Parathyroid adenoma (tissue), 2 donors: ENCODE results near the gene SULT1C2.

Experiments used
- H2AFZ ChIP-seq: fragments of 300-600 bp; sonication (generic); one replicate; pipeline ENCODE4 v1.7.0; 2017; ENCODE audit warnings: antibody characterized with exemption, mild to moderate bottlenecking
- H3K27ac ChIP-seq: fragments of 300-600 bp; sonication (generic); one replicate; pipeline ENCODE4 v1.7.0; 2017
- H3K27me3 ChIP-seq: fragments of 300-600 bp; sonication (generic); one replicate; pipeline ENCODE4 v1.7.0; 2017; ENCODE audit warnings: low read length; ENCODE audit not compliant: control insufficient read depth, insufficient read depth
- H3K36me3 ChIP-seq: fragments of 300-600 bp; sonication (generic); one replicate; pipeline ENCODE4 v1.7.0; 2017; ENCODE audit warnings: low read length; ENCODE audit not compliant: control insufficient read depth, insufficient read depth
- H3K4me1 ChIP-seq: fragments of 300-600 bp; sonication (generic); one replicate; pipeline ENCODE4 v1.7.0; 2017; ENCODE audit warnings: control low read depth
- H3K4me2 ChIP-seq: fragments of 300-600 bp; sonication (generic); one replicate; pipeline ENCODE4 v1.7.0; 2017; ENCODE audit warnings: low read length
- H3K4me3 ChIP-seq: fragments of 300-600 bp; sonication (generic); one replicate; pipeline ENCODE4 v1.7.0; 2017; ENCODE audit warnings: low read depth, low read length
- H3K79me2 ChIP-seq: fragments of 300-600 bp; sonication (generic); one replicate; pipeline ENCODE4 v1.7.0; 2017; ENCODE audit warnings: control low read depth
- H3K9ac ChIP-seq: fragments of 300-600 bp; sonication (generic); one replicate; pipeline ENCODE4 v1.7.0; 2017; ENCODE audit warnings: mild to moderate bottlenecking
- H3K9me3 ChIP-seq: fragments of 300-600 bp; sonication (generic); one replicate; pipeline ENCODE4 v1.7.0; 2017; ENCODE audit warnings: low read length; ENCODE audit not compliant: control insufficient read depth
- CTCF ChIP-seq: fragments of 300-600 bp; sonication (generic); IDR thresholded peaks from one replicate; pipeline ENCODE4 v1.7.0; 2017; ENCODE audit warnings: antibody characterized with exemption, mild to moderate bottlenecking
- donor health status: primary hyperparathyroidism.

The SULT1C2 gene

GRCh38 chr2:108244667-108245414 lies 43.9 kb upstream of the SULT1C2 start:
- no peaks in the 10 kb centered on the region for H3K4me1 ChIP-seq
- TF ChIP-seq CTCF = no peak
- no peaks in the 10 kb centered on the region for H3K36me3 ChIP-seq
- H3K27ac ChIP-seq = no peak overlapping the region
- H3K79me2 ChIP-seq = no peaks in the 10 kb centered on the region
- H3K4me3 ChIP-seq = no peak overlapping the region
- H3K9me3 ChIP-seq = no peaks in the 10 kb centered on the region
- no peak overlapping the region for H3K9ac ChIP-seq
- no peaks in the 10 kb centered on the region for H3K27me3 ChIP-seq
- no peak overlapping the region for H3K4me2 ChIP-seq
- no peak overlapping the region for H2AFZ ChIP-seq

- no peak for TF ChIP-seq CTCF
- H3K9ac ChIP-seq = no peak overlapping the region
- H3K4me3 ChIP-seq = no peak overlapping the region
- no peak overlapping the region for H3K27ac ChIP-seq
- no peaks in the 10 kb centered on the region for H3K79me2 ChIP-seq
- no peaks in the 10 kb centered on the region for H3K27me3 ChIP-seq
- H3K9me3 ChIP-seq = no peaks in the 10 kb centered on the region
- H3K4me1 ChIP-seq = no peaks in the 10 kb centered on the region
- H3K36me3 ChIP-seq = no peaks in the 10 kb centered on the region
- H3K4me2 ChIP-seq = no peak overlapping the region
- H2AFZ ChIP-seq = no peak overlapping the region
Measured at GRCh38 chr2:108253106-108253505, 35.6 kb upstream of the SULT1C2 start.

GRCh38 chr2:108257757-108258331 lies 30.9 kb upstream of the SULT1C2 start:
- TF ChIP-seq CTCF = no peak
- H3K36me3 ChIP-seq = no peaks in the 10 kb centered on the region
- H3K27me3 ChIP-seq = no peaks in the 10 kb centered on the region
- H3K4me2 ChIP-seq = no peak overlapping the region
- no peak overlapping the region for H2AFZ ChIP-seq
- no peaks in the 10 kb centered on the region for H3K79me2 ChIP-seq
- no peak overlapping the region for H3K4me3 ChIP-seq
- H3K27ac ChIP-seq = no peak overlapping the region
- H3K4me1 ChIP-seq = no peaks in the 10 kb centered on the region
- no peaks in the 10 kb centered on the region for H3K9me3 ChIP-seq
- H3K9ac ChIP-seq = no peak overlapping the region

DNA sequence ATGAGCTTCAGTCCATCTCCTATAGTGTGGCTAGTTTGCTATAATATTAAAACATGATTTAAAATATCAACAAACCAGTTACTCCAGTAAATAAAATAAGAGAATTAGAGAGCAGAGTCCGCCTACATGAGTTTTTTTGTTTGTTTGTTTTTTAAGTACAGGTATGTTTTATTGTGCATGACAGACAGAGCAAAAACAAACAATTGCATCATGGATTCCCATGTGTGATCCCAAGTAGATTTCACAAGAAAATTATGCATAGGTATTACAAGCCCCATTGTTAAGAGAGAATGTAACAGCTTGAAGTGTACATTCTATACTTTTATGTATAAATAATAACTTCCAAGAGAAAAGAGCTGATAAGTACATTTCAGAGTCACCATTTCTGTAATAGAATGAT lies 27.9 kb upstream of the SULT1C2 start:
- Histone ChIP-seq H3K27ac (no peak overlapping the region), H3K9me3 (no peaks in the 10 kb centered on the region), H2AFZ (no peak overlapping the region)

More for the DNA sequence above, 27.9 kb upstream of the SULT1C2 start:
- Histone ChIP-seq H3K4me3 (no peak overlapping the region), H3K9ac (no peak overlapping the region), H3K79me2 (no peaks in the 10 kb centered on the region), H3K27me3 (no peaks in the 10 kb centered on the region), H3K4me2 (no peak overlapping the region), H3K36me3 (no peaks in the 10 kb centered on the region), H3K4me1 (no peaks in the 10 kb centered on the region)
- no peak for TF ChIP-seq CTCF
